GM23248 (cell line): ENCODE measurements around the gene CENPL. TPM values are rescaled to one million over a fixed set of nuclear protein-coding genes. Genes with fewer than 3 reads are reported as not detected.

Experiments used
- DNase-seq: peaks from one replicate; pipeline ENCODE4 v3.0.0-alpha.2; 2015
- H2AFZ ChIP-seq: fragments of 200-600 bp; sonication (generic); 2 replicates; pipeline ENCODE4 v1.6.1; 2016; ENCODE audit warnings: antibody characterized with exemption
- H3F3A ChIP-seq: fragments of 200-600 bp; sonication (generic); 2 replicates; pipeline ENCODE4 v1.6.1; 2016; ENCODE audit warnings: mild to moderate bottlenecking, antibody characterized with exemption, mixed run types; ENCODE audit not compliant: insufficient read depth
- H3K27ac ChIP-seq: fragments of 200-600 bp; sonication (generic); 2 replicates; pipeline ENCODE4 v1.5.1; 2016; ENCODE audit warnings: mild to moderate bottlenecking
- H3K27me3 ChIP-seq: fragments of 200-600 bp; sonication (generic); replicated peaks from 2 replicates; pipeline ENCODE4 v1.6.1; 2016; ENCODE audit warnings: mild to moderate bottlenecking; ENCODE audit not compliant: insufficient read depth
- H3K36me3 ChIP-seq: fragments of 200-600 bp; sonication (generic); 2 replicates; pipeline ENCODE4 v1.6.1; 2016; ENCODE audit warnings: low read depth, mild to moderate bottlenecking
- H3K4me1 ChIP-seq: fragments of 200-600 bp; sonication (generic); 2 replicates; pipeline ENCODE4 v1.6.1; 2016; ENCODE audit warnings: mild to moderate bottlenecking; ENCODE audit not compliant: insufficient read depth
- H3K4me2 ChIP-seq: fragments of 200-600 bp; sonication (generic); one replicate; pipeline ENCODE4 v1.6.1; 2016; ENCODE audit warnings: mild to moderate bottlenecking; ENCODE audit not compliant: unreplicated experiment
- H3K4me3 ChIP-seq: fragments of 200-600 bp; sonication (generic); 2 replicates; pipeline ENCODE4 v1.5.1; 2016; ENCODE audit warnings: mild to moderate bottlenecking
- H3K79me2 ChIP-seq: fragments of 200-600 bp; sonication (generic); 2 replicates; pipeline ENCODE4 v1.6.1; 2016; ENCODE audit warnings: mild to moderate bottlenecking; ENCODE audit not compliant: insufficient read depth
- H3K9ac ChIP-seq: fragments of 200-600 bp; sonication (generic); 2 replicates; pipeline ENCODE4 v1.6.1; 2016; ENCODE audit warnings: mild to moderate bottlenecking
- H3K9me2 ChIP-seq: fragments of 200-600 bp; sonication (generic); 2 replicates; pipeline ENCODE4 v1.6.1; 2016; ENCODE audit warnings: mixed run types, mild to moderate bottlenecking, moderate library complexity; ENCODE audit not compliant: insufficient read depth
- H3K9me3 ChIP-seq: fragments of 200-600 bp; sonication (generic); one replicate; pipeline ENCODE4 v1.6.1; 2017; ENCODE audit warnings: low read depth
- H4K20me1 ChIP-seq: fragments of 200-600 bp; sonication (generic); 2 replicates; pipeline ENCODE4 v1.6.0; 2016; ENCODE audit not compliant: insufficient read depth
- EZH2 ChIP-seq: fragments of 200-600 bp; sonication (generic); IDR thresholded peaks from 2 replicates; pipeline ENCODE4 v1.6.1; 2018; ENCODE audit warnings: antibody characterized with exemption, mild to moderate bottlenecking; ENCODE audit not compliant: insufficient read depth, poor library complexity, severe bottlenecking
- EZH2phosphoT487 ChIP-seq: fragments of 200-600 bp; sonication (generic); IDR thresholded peaks from 2 replicates; pipeline ENCODE4 v1.6.1; 2018; ENCODE audit warnings: antibody characterized with exemption, moderate library complexity, mild to moderate bottlenecking, low read depth; ENCODE audit not compliant: insufficient read depth
- whole genome bisulfite sequencing, 2 experiments: methylation state at CpG; one replicate each; pipeline ENCODE4 v1.1.6; 2015 to 2017; ENCODE audit warnings: low lambda C conversion rate in 2 of 2, low coverage in 1 of 2; ENCODE audit errors: missing lambda C conversion rate in 2 of 2; 5-methylcytosine and 5-hydroxymethylcytosine counted together
- in situ Hi-C: fragments of 300-500 bp; cut with MboI; formaldehyde crosslinking; loops from 2 replicates; pipeline ENCODE4 v1.15.0; 2020
- polyA plus RNA-seq: library from polyadenylated mRNA; unstranded; fragments of >200 nt; fragmentation: Nextera tagmentation; extraction: Ambion mirVana; gene quantifications from 2 replicates; pipeline ENCODE4 v1.2.1, GENCODE V29; 2016
- small RNA-seq: library from RNA; depleted of rRNA; stranded (forward); fragments of <200 nt; gene quantifications from one replicate; pipeline ENCODE3, GENCODE V24; 2014; ENCODE audit warnings: low read depth, low replicate concordance
- total RNA-seq: library from RNA; depleted of rRNA; stranded (reverse); fragments of >200 nt; shearing (Covaris generic); gene quantifications from 2 replicates; pipeline ENCODE4 v1.2.3, GENCODE V29; 2014; rRNA removed

The CENPL gene
- total and polyA plus RNA-seq, 2 experiments from 2014 or later, result 10.4 to 14.9 TPM

GRCh38 chr1:173758980-173759379, 65.7 kb downstream of the CENPL start:
- H3K9me3 ChIP-seq, result no peaks in the 10 kb centered on the region
- H3K4me1 ChIP-seq, result no peaks in the 10 kb centered on the region
- H3K79me2 ChIP-seq, result no peaks in the 10 kb centered on the region
- no peaks in the 10 kb centered on the region for H3K9me2 ChIP-seq
- no peaks in the 10 kb centered on the region for H3K27me3 ChIP-seq
- H3K36me3 ChIP-seq, result peaks cover 42% of the 10 kb centered on the region
- in situ Hi-C loops, result no loop called here
- no peaks in the 10 kb centered on the region for H4K20me1 ChIP-seq
- TF ChIP-seq EZH2, result no peak
- no peak for TF ChIP-seq EZH2phosphoT487
- WGBS, 2 experiments, result 93 to 94% methylated on average over 5 of the region's 5 CpGs
- H3K4me2 ChIP-seq, result no peak overlapping the region
- no peak overlapping the region for H3K27ac ChIP-seq
- H3F3A ChIP-seq, result no peaks in the 10 kb centered on the region
- H3K9ac ChIP-seq, result no peak overlapping the region
- H2AFZ ChIP-seq, result no peak overlapping the region
- no peak for DNase-seq
- H3K4me3 ChIP-seq, result no peak overlapping the region

- Histone ChIP-seq H3K4me1 (no peaks in the 10 kb centered on the region), H3K27me3 (no peaks in the 10 kb centered on the region), H2AFZ (no peak overlapping the region), H3K4me3 (no peak overlapping the region), H3F3A (no peaks in the 10 kb centered on the region), H3K9me2 (no peaks in the 10 kb centered on the region), H3K79me2 (no peaks in the 10 kb centered on the region), H4K20me1 (no peaks in the 10 kb centered on the region), H3K4me2 (no peak overlapping the region), H3K9ac (no peak overlapping the region), H3K9me3 (no peaks in the 10 kb centered on the region), H3K36me3 (peaks cover 50% of the 10 kb centered on the region), H3K27ac (no peak overlapping the region)
- WGBS, 2 experiments, result 98 to 100% methylated on average over 7 of the region's 7 CpGs
- in situ Hi-C loops, result no loop called here
- no peak for DNase-seq
- TF ChIP-seq EZH2phosphoT487, result no peak
- TF ChIP-seq EZH2, result no peak
Observed at GRCh38 chr1:173758110-173758509, 66.6 kb downstream of the CENPL start.

- no peak overlapping the region for H2AFZ ChIP-seq
- in situ Hi-C loops, result no loop called here
Observed at GRCh38 chr1:173757666-173758065, 67.0 kb downstream of the CENPL start.

GRCh38 chr1:173753830-173754229, 70.9 kb downstream of the CENPL start:
- H3K27ac ChIP-seq, result no peak overlapping the region
- H3K27me3 ChIP-seq, result no peaks in the 10 kb centered on the region
- H4K20me1 ChIP-seq, result no peaks in the 10 kb centered on the region
- DNase-seq, result no peak
- peaks cover 44% of the 10 kb centered on the region for H3K36me3 ChIP-seq
- H3K9ac ChIP-seq, result no peak overlapping the region
- no peaks in the 10 kb centered on the region for H3K9me2 ChIP-seq
- H2AFZ ChIP-seq, result no peak overlapping the region
- H3F3A ChIP-seq, result no peaks in the 10 kb centered on the region; the same call in 1 of the 2 replicates
- TF ChIP-seq EZH2 (no peak), EZH2phosphoT487 (no peak)
- in situ Hi-C loops, result no loop called here
- peaks cover 5% of the 10 kb centered on the region; the same call in 1 of the 2 replicates for H3K4me1 ChIP-seq
- no peak overlapping the region for H3K4me3 ChIP-seq
- H3K9me3 ChIP-seq, result no peaks in the 10 kb centered on the region
- no peak overlapping the region for H3K4me2 ChIP-seq
- peaks cover 16% of the 10 kb centered on the region for H3K79me2 ChIP-seq

More at GRCh38 chr1:173757666-173758065, 67.0 kb downstream of the CENPL start:
- no peaks in the 10 kb centered on the region for H3K9me2 ChIP-seq
- H3K4me1 ChIP-seq, result no peaks in the 10 kb centered on the region
- H3K9ac ChIP-seq, result no peak overlapping the region
- no peaks in the 10 kb centered on the region for H4K20me1 ChIP-seq
- no peak overlapping the region for H3K4me3 ChIP-seq
- peaks cover 52% of the 10 kb centered on the region for H3K36me3 ChIP-seq
- H3K27ac ChIP-seq, result no peak overlapping the region
- WGBS, 2 experiments, result 89 to 94% methylated on average over 4 of the region's 4 CpGs
- no peak overlapping the region for H3K4me2 ChIP-seq
- no peaks in the 10 kb centered on the region for H3K79me2 ChIP-seq
- H3F3A ChIP-seq, result no peaks in the 10 kb centered on the region
- no peak for TF ChIP-seq EZH2phosphoT487
- H3K27me3 ChIP-seq, result no peaks in the 10 kb centered on the region
- no peaks in the 10 kb centered on the region for H3K9me3 ChIP-seq
- DNase-seq, result no peak

Small RNA genes within 50 kb of the gene (small RNA-seq; reads per million reads assigned to genes)
- not detected for gene RF00019

Other genes starting within 250 kb of the CENPL start
- not detected in 2 replicates for gene SLC9C2, start 221.8 kb downstream of the CENPL start, total RNA-seq
- not detected in 2 replicates for gene SLC9C2, start 221.8 kb downstream of the CENPL start, polyA plus RNA-seq
- not detected in 2 replicates for gene TEX50, start 189.5 kb downstream of the CENPL start, total RNA-seq
- not detected in 2 replicates for gene TEX50, start 189.5 kb downstream of the CENPL start, polyA plus RNA-seq
- gene ANKRD45, start 155.0 kb downstream of the CENPL start, total RNA-seq, result not detected in 2 replicates
- gene ANKRD45, start 155.0 kb downstream of the CENPL start, polyA plus RNA-seq, result 0.16 TPM in 1 of 2 replicates, not detected in the other
- 25.5 and 27.9 TPM in 2 replicates for gene KLHL20, start 109.9 kb downstream of the CENPL start, total RNA-seq
- gene KLHL20, start 109.9 kb downstream of the CENPL start, polyA plus RNA-seq, result 19.2 and 22.7 TPM in 2 replicates
- gene DARS2, start 210 bp downstream of the CENPL start, total RNA-seq, result 12.1 and 14.5 TPM in 2 replicates
- 11.0 and 12.1 TPM in 2 replicates for gene DARS2, start 210 bp downstream of the CENPL start, polyA plus RNA-seq
- gene GAS5, start 43.1 kb upstream of the CENPL start, total RNA-seq, result 344 and 358 TPM in 2 replicates
- gene GAS5, start 43.1 kb upstream of the CENPL start, polyA plus RNA-seq, result 143 and 166 TPM in 2 replicates
- 4.2 and 5.6 TPM in 2 replicates for gene ZBTB37, start 43.5 kb upstream of the CENPL start, total RNA-seq
- gene ZBTB37, start 43.5 kb upstream of the CENPL start, polyA plus RNA-seq, result 0.90 and 0.96 TPM in 2 replicates
- not detected in 2 replicates for gene SERPINC1, start 92.4 kb upstream of the CENPL start, total RNA-seq
- gene SERPINC1, start 92.4 kb upstream of the CENPL start, polyA plus RNA-seq, result not detected in 2 replicates
- 18.9 and 22.4 TPM in 2 replicates for gene RC3H1, start 197.5 kb upstream of the CENPL start, total RNA-seq
- 5.9 and 6.0 TPM in 2 replicates for gene RC3H1, start 197.5 kb upstream of the CENPL start, polyA plus RNA-seq